Activated naive CD4-positive, alpha-beta T cell treated with anti-CD3 and anti-CD28 coated beads, Interleukin-2, amount 10 ng/mL, durations not matched to agents 7 days and 5 days (primary cell): Measurements from ENCODE around the gene IQSEC3.
A peak's percentile ranks its signal among the peaks of the same experiment; 100 is the strongest.
"Not testable (repeated sequence)": the region's sequence is repeated elsewhere in the genome, so short reads cannot be mapped to it uniquely, and the experiment has no call there.

Source experiments
- CTCF ChIA-PET: fragments of 350-600 bp; sonication (Branson Sonifier 250); formaldehyde crosslinking; loops from one replicate; lab custom pipeline; 2021; ENCODE audit warnings: antibody characterized with exemption; lab: Charles Lee
- DNase-seq: peaks from one replicate; pipeline ENCODE4 v3.0.0-alpha.2; 2020
- H3K27ac Mint-ChIP-seq: one replicate; pipeline ENCODE4 v1.8.0; 2021; ENCODE audit warnings: mild to moderate bottlenecking, moderate library complexity, mixed read lengths
- H3K27me3 Mint-ChIP-seq: one replicate; pipeline ENCODE4 v1.8.0; 2021; ENCODE audit warnings: mild to moderate bottlenecking, mixed read lengths
- H3K36me3 Mint-ChIP-seq: one replicate; pipeline ENCODE4 v1.8.0; 2021; ENCODE audit warnings: mixed read lengths
- H3K4me1 Mint-ChIP-seq: one replicate; pipeline ENCODE4 v1.8.0; 2021; ENCODE audit warnings: mixed read lengths
- H3K4me3 Mint-ChIP-seq: one replicate; pipeline ENCODE4 v1.8.0; 2021; ENCODE audit warnings: mild to moderate bottlenecking, moderate library complexity, mixed read lengths
- H3K9me3 Mint-ChIP-seq: one replicate; pipeline ENCODE4 v1.8.0; 2021; ENCODE audit warnings: mixed read lengths

Gene IQSEC3

GRCh38 chr12:179885-180284, 113.3 kb downstream of the IQSEC3 start:
- no peaks in the 10 kb centered on the region for H3K9me3 Mint-ChIP-seq
- H3K4me1 Mint-ChIP-seq: peaks cover 9% of the 10 kb centered on the region
- H3K36me3 Mint-ChIP-seq: no peaks in the 10 kb centered on the region
- CTCF ChIA-PET: interaction anchor here (0.9 kb wide), 2 partner anchors 9 to 39 kb away, joined by 3 to 4 read pairs; no protein-coding TSS in a partner anchor
- peaks cover 16% of the 10 kb centered on the region for H3K27me3 Mint-ChIP-seq
- no peak overlapping the region for H3K27ac Mint-ChIP-seq
- no peak for DNase-seq
- no peak overlapping the region for H3K4me3 Mint-ChIP-seq

DNA sequence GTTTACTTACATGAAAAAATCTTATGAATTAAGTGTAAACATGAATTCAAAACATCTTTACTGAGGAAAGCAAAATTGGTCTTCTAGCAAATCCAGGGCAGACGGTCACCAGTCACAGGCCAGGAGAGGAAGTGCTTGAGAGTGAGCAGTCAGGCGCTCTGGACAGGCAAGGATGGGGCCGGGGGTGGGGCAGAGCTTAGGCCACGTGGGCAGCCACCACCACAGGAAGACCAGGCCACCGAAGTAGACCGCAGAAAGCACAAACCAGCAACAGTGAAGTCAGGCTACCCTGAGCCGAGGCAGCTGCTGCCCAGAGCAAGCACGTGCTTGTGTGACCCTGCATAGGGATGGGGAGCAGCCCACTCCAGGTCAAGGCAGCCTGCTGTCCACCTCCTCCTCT, 113.9 kb downstream of the IQSEC3 start:
- peaks cover 9% of the 10 kb centered on the region for H3K4me1 Mint-ChIP-seq
- no peaks in the 10 kb centered on the region for H3K36me3 Mint-ChIP-seq
- no peak overlapping the region for H3K27ac Mint-ChIP-seq
- CTCF ChIA-PET: interaction anchor here (0.9 kb wide), 1 partner anchor 9 kb away, joined by 3 read pairs; no protein-coding TSS in a partner anchor
- H3K9me3 Mint-ChIP-seq: no peaks in the 10 kb centered on the region
- DNase-seq: no peak
- H3K27me3 Mint-ChIP-seq: peaks cover 16% of the 10 kb centered on the region
- no peak overlapping the region for H3K4me3 Mint-ChIP-seq

DNA sequence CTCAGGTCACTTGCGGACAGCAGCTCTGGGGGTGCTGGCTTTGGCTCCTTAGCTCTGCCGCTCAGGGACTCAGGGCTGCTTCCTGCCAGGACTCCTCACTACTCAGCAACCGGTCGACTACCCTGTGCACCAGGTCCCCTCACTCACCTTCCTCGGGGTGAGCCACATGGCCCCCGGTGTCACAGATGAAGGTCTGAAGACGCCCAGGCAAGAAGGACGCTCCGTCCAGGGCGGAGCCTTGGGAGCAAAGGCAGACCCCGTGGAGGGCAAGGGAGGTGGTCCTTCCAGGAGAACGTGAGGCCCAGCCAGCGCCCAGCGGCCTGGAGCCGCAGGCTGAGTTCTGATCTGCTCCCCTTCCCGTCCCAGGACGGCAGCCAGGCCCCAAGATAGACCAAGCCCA, 115.4 kb downstream of the IQSEC3 start:
- CTCF ChIA-PET: no interaction called here
- no peak overlapping the region for H3K4me3 Mint-ChIP-seq

DNA sequence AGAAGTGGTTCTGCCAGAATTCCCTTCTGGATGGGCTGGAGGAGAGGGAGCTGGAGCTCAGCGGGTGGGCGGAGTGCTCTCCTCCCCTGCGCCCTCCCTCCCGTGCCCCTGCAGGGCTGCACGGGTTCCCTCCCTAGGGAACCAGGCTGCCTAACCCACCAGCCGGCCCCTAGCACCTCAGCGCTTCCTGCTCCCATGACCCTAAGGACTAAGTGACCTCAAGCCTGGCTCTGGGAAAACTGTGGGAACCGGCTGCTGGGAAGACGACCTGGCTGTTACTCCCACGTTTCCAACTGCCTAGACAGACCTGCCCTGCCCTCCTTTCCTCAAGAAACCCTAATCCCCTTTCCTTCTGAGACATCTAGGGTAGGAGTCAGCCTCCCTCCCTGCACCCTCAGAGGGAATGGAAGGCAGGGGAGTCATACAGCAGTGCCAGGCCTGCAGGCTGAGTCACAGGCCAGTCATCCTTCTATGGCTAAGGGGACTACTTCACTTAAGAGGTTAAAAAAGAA, 115.9 kb downstream of the IQSEC3 start:
- Mint-ChIP-seq H3K4me3 (no peak overlapping the region), H3K9me3 (no peaks in the 10 kb centered on the region), H3K36me3 (no peaks in the 10 kb centered on the region), H3K27ac (no peak overlapping the region), H3K27me3 (peaks cover 28% of the 10 kb centered on the region), H3K4me1 (peaks cover 9% of the 10 kb centered on the region)
- CTCF ChIA-PET: no interaction called here
- no peak for DNase-seq

More for the DNA sequence above, 115.4 kb downstream of the IQSEC3 start:
- Mint-ChIP-seq H3K4me1 (peaks cover 9% of the 10 kb centered on the region), H3K27me3 (peaks cover 24% of the 10 kb centered on the region), H3K27ac (no peak overlapping the region), H3K36me3 (no peaks in the 10 kb centered on the region), H3K9me3 (no peaks in the 10 kb centered on the region)
- DNase-seq: no peak

DNA sequence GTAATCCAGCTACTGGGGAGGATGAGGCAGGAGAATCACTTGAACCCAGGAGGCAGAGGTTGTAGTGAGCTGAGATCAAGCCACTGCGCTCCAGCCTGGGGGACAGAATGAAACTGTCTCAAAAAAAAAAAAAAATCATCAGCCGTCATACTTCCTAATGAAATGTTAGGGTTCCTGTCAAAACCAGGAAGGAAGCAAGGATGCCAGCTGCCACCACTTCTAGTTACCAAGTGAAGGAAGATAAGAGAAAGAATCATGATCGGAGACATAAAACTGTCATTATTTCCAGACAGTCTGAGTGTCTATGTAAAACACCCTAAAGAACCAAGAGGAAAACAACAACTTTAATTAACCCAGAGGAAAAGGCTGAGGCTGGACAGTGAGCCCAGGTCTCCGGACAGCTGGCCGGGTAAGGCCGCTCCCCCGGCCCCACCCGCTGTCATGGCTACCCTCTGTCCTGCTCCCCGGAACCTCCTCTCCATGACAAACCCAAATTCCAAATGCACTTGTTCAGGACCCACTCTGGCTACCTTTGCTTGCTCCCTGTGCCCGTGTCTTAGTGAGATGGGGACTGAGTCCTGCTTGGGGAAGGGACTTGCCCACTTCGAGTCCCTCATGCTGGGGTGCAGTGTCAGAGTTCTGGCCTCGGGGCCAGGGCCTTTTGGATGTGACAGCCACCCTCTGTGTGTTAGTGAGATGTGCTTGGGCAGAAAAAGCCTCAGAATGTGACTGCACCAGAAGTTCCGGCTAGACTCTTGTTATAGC, 118.4 kb downstream of the IQSEC3 start:
- CTCF ChIA-PET: no interaction called here
- Mint-ChIP-seq H3K36me3 (no peaks in the 10 kb centered on the region), H3K4me1 (peaks cover 10% of the 10 kb centered on the region), H3K4me3 (no peak overlapping the region), H3K27ac (no peak overlapping the region), H3K9me3 (no peaks in the 10 kb centered on the region), H3K27me3 (peaks cover 34% of the 10 kb centered on the region)
- no peak for DNase-seq

- no peak for DNase-seq
- H3K4me1 Mint-ChIP-seq: peaks cover 5% of the 10 kb centered on the region
- H3K27me3 Mint-ChIP-seq: peaks cover 40% of the 10 kb centered on the region
- H3K36me3 Mint-ChIP-seq: no peaks in the 10 kb centered on the region
- H3K27ac Mint-ChIP-seq: no peak overlapping the region
- CTCF ChIA-PET: no interaction called here
- H3K9me3 Mint-ChIP-seq: no peaks in the 10 kb centered on the region
- no peak overlapping the region for H3K4me3 Mint-ChIP-seq
Observed at GRCh38 chr12:185576-185955, 119.0 kb downstream of the IQSEC3 start.

DNA sequence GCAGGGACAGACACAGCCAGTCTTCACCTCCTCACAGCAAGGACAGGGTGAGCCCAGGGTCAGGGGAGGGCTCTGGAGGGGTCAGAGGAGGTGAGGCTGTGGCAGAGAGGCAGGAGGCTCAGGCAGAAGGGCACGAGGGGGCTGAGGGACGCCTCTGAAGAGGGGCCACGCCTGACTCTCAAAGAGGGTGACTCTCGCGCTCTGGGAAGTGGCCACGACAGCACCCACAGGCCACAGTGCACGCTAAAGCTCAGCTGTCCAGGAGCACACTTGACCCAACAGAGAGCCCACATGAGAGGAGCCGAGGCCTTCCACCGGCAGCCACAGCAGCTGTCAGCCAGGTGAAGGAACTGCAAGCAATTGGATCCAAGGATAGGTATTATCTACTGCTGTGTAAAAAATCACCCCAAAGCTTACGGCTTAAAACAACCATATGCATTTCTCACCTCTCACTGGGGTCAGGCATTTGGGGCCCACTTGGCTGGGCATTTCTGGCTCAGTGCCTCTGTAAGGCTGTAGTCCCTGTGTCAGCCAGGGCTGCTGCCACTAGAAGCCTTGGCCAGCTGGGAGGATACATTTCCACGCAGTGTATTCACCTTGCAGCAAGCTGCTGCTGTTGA, 119.5 kb downstream of the IQSEC3 start:
- no peaks in the 10 kb centered on the region for H3K9me3 Mint-ChIP-seq
- DNase-seq: no peak
- peaks cover 3% of the 10 kb centered on the region for H3K4me1 Mint-ChIP-seq
- no peaks in the 10 kb centered on the region for H3K36me3 Mint-ChIP-seq
- H3K4me3 Mint-ChIP-seq: no peak overlapping the region
- peaks cover 44% of the 10 kb centered on the region for H3K27me3 Mint-ChIP-seq
- CTCF ChIA-PET: interaction anchor here (0.9 to 1.0 kb wide), 3 partner anchors 9 to 33 kb away, joined by 3 read pairs; no protein-coding TSS in a partner anchor
- no peak overlapping the region for H3K27ac Mint-ChIP-seq

GRCh38 chr12:187986-188909, 121.7 kb downstream of the IQSEC3 start:
- not testable (repeated sequence) for H3K36me3 Mint-ChIP-seq, H3K4me1 Mint-ChIP-seq, H3K27ac Mint-ChIP-seq, H3K9me3 Mint-ChIP-seq, DNase-seq
- CTCF ChIA-PET: interaction anchor here (0.7 to 0.9 kb wide), 2 partner anchors 8 to 10 kb away, joined by 3 read pairs; no protein-coding TSS in a partner anchor
- peaks cover 47% of the 10 kb centered on the region for H3K27me3 Mint-ChIP-seq
- peak overlapping the region; percentile 68 for H3K4me3 Mint-ChIP-seq

DNA sequence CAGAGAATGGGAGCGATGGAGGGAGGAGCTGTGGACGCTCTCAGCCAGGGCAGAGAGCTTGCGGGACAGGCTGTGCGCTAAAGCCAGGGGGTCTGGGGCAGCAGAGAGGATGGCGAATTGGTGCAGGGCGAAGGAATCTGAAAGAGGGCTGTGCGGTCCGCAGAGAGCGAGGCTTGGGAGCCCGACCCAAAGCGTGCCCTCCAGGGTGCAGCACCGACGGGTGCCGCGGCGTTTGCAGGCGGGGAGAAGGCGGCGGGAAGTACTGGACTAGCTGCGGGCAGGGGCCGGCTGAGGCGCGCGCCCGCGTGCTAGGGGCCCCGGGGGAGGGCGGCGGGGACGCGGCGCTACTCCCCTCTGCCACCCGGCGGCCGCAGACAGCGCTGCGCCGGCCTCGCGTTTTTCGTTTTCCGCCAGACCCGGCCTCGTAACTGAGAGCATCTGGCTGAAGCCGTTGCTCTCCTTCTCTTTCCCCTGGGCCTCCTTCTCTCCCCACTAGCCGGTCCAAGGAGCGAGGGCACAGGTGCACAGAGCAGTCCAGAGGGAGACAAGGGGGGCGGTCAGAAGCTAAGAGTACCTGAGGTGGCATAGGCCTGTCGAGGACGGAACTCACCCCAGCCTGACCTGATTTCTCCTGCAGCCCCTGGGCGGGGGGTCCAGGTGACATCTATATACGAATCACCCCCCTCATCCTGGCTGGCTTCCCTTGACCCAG, 122.5 kb downstream of the IQSEC3 start:
- CTCF ChIA-PET: interaction anchor here (0.7 to 1.0 kb wide), 3 partner anchors 9 to 28 kb away, joined by 3 read pairs; no protein-coding TSS in a partner anchor
- Mint-ChIP-seq H3K4me3 (peak overlapping the region; percentile 68), H3K9me3 (no peaks in the 10 kb centered on the region), H3K27me3 (peaks cover 47% of the 10 kb centered on the region), H3K4me1 (peaks cover 3% of the 10 kb centered on the region), H3K27ac (no peak overlapping the region), H3K36me3 (no peaks in the 10 kb centered on the region)
- DNase-seq: peak; percentile 52

- Mint-ChIP-seq H3K36me3 (no peaks in the 10 kb centered on the region), H3K4me3 (no peak overlapping the region), H3K4me1 (peaks cover 3% of the 10 kb centered on the region), H3K27me3 (peaks cover 47% of the 10 kb centered on the region), H3K27ac (no peak overlapping the region), H3K9me3 (no peaks in the 10 kb centered on the region)
- no peak for DNase-seq
- CTCF ChIA-PET: interaction anchor here (0.9 to 1.0 kb wide), 2 partner anchors 10 to 28 kb away, joined by 3 read pairs; no protein-coding TSS in a partner anchor
Observed at GRCh38 chr12:189622-189962, 123.0 kb downstream of the IQSEC3 start.

GRCh38 chr12:190881-191280, 124.3 kb downstream of the IQSEC3 start:
- Mint-ChIP-seq H3K4me3 (no peak overlapping the region), H3K9me3 (no peaks in the 10 kb centered on the region), H3K27me3 (peaks cover 47% of the 10 kb centered on the region), H3K27ac (no peak overlapping the region), H3K4me1 (peaks cover 3% of the 10 kb centered on the region), H3K36me3 (no peaks in the 10 kb centered on the region)
- CTCF ChIA-PET: no interaction called here
- no peak for DNase-seq

- Mint-ChIP-seq H3K4me1 (peaks cover 3% of the 10 kb centered on the region), H3K27ac (peak overlapping the region; percentile 11), H3K9me3 (no peaks in the 10 kb centered on the region), H3K36me3 (no peaks in the 10 kb centered on the region), H3K27me3 (peaks cover 40% of the 10 kb centered on the region), H3K4me3 (no peak overlapping the region)
- DNase-seq: no peak
- CTCF ChIA-PET: no interaction called here
Observed at GRCh38 chr12:191541-191940, 125.0 kb downstream of the IQSEC3 start.

DNA sequence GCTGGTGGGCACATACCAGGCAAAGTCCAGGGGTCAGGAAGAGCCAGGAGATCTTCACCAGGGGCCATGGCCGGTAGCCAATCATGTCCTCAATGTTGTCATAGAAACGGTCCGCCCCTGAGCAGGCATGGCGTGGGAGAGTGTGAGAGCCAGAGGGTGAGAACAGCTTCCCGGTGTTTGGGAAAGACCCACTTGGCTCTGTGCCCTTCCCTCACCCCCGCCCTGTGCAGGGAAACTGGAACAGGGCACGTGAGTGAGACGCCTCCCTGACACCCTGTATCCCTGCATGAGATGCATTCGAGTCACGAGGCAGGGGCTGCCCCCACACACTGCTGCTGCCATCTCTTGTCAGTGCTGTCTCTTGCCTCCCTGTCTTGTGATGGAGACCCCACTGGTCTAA, 126.7 kb downstream of the IQSEC3 start:
- peaks cover 34% of the 10 kb centered on the region for H3K27me3 Mint-ChIP-seq

More for the DNA sequence above, 126.7 kb downstream of the IQSEC3 start:
- Mint-ChIP-seq H3K4me3 (no peak overlapping the region), H3K27ac (no peak overlapping the region), H3K4me1 (peaks cover 3% of the 10 kb centered on the region), H3K9me3 (peaks cover 1% of the 10 kb centered on the region), H3K36me3 (no peaks in the 10 kb centered on the region)
- CTCF ChIA-PET: no interaction called here
- DNase-seq: no peak
